GM21447 (cell line): ENCODE results near the gene FAM240A.

Source experiments
- ATAC-seq: cut with Tn5 transposase; IDR thresholded peaks from one replicate; pipeline ENCODE4 v1.9.1; 2021; ENCODE audit not compliant: unreplicated experiment

FAM240A gene

GRCh38 chr3:46661776-46662766 lies 49.7 kb downstream of the FAM240A start:
- ATAC-seq: no peak

DNA sequence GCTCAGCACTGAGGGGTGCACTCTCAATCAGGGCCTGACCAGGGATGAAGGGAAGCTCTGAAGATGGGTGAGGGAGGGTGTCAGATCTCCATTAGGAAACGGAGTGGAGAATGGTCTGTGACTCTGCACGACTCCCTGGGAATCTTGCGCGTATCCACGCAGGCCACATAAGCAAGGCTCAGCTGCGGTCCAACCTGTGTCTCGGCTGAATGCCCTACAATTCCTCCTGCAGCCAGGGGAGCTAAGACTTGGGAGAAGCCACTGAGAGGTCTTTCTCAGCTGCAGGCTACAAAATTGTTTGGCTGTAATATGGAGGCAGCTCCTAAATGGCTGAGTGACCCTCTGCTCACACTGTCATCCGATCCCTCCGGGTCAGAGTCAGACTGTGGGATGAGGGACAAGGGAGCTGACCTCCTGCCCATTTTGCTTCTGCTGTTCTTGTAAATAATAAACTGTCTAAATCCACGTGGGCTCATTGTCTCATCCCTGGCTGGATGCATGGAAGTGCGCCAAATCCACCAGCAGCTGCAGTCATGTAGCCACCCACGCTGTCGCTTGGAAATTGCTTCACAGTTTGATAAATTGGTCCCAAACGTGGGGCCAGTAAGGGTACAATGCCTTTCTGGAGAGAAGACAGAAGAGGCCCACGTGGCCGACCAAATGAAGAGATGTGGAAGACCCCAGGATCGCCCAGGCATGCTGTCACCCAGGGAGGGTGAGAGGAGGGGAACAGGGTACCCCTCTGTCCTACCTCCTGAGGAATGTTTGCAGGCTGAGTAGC lies 50.6 kb downstream of the FAM240A start:
- no peak for ATAC-seq

- no peak for ATAC-seq
Measured at GRCh38 chr3:46663591-46664135, 51.3 kb downstream of the FAM240A start.

DNA sequence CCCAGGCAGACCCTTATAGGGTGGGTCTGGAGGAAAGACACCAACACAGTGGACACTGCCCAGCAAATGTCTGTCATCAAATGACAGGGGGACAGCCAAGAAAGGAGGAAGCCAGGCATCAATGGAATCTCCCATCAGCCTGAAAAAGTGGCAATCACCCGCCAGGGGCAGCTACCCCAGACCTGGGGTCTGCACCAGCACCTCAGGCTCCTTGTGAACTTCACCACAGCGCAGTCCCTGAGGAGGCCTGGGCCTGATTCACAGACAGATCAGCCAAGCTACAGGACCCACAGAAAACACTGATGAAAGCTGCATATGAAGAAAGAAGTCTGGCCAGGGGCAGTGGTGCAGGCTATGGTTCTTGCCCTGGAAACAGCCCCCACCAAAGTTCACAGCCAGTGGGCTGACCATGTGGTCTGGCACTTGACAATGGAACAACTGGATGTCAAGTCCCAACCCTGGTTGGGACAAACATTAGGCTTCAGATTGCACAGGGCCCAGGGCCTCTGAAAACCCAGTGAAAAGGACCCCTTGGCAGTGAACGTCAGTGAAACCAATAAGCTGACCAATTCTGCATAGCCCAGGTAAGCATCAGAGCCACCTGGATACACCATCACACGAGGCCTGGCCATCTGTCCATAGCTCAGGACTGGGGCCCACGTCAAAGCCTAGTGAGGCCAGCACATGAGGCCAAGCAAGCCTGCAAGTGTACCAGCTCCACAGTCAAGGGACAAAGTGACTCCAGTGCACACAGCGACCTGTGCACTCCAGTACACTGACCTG lies 52.1 kb downstream of the FAM240A start:
- no peak for ATAC-seq

- ATAC-seq: no peak
Measured at GRCh38 chr3:46664971-46665762, 52.8 kb downstream of the FAM240A start.

GRCh38 chr3:46665763-46666452 lies 53.6 kb downstream of the FAM240A start:
- no peak for ATAC-seq

DNA sequence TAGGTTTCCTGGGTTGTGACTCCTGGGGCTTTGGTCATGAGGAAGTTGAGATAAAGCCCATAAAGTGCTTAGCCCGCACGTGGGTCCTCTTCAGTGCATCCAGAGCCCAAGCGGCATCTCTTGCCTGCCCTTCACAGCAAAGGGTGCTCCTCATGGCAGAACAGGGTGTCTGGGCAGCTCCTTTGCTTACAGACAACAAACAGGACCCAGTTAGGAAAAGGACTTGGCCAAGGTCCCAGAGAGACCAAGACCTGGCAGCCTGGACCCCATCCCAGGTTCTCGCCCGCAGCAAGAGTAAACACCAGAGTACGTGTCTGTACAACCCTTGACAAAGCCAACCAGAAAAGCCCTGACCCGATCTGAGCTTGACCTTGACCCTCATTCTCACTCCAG lies 54.1 kb downstream of the FAM240A start:
- no peak for ATAC-seq

GRCh38 chr3:46667061-46667621 lies 54.8 kb downstream of the FAM240A start:
- no peak for ATAC-seq

GRCh38 chr3:46667657-46668056 lies 55.3 kb downstream of the FAM240A start:
- ATAC-seq: no peak

- ATAC-seq: no peak
Measured at GRCh38 chr3:46668116-46668515, 55.8 kb downstream of the FAM240A start.

GRCh38 chr3:46668591-46668990 lies 56.3 kb downstream of the FAM240A start:
- ATAC-seq: no peak

DNA sequence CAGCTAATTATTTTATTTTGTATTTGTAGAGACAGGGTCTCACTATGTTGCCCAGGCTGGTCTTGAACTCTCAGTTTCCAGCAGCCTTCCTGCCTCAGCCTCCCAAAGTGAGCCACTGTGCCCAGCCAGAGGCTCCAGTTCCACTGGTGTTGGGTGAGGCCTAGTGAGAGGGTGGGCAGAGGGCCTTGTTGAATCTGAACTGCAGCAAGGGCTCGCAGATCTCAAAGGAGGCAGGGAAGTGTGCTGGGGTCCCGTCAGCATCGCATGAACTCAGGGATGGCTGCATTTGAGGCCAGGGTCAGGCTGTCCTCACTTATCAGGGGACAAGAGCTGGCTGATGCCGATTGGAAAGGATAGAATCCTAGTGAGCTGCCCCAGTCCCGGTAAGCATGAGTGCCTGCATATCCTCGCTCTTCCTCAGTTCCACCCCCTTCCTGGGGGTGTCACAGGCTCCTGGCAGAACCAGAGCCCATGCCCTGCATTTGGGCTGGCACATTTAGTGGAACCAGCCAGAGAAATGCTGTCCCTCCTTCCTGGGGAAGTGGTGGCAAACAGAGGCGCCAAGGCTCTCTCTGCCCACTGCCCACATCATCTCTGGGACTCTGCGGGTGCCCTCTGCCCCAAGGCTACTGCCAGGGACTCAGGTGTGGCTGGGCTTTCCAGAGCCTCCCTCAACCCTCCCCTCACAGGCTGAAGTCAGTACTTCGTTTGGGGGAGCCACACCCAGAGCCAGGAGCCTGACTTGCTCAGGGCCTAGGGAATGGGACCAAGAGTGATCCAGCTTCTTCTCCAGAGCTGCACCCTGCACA lies 57.1 kb downstream of the FAM240A start:
- ATAC-seq: no peak

DNA sequence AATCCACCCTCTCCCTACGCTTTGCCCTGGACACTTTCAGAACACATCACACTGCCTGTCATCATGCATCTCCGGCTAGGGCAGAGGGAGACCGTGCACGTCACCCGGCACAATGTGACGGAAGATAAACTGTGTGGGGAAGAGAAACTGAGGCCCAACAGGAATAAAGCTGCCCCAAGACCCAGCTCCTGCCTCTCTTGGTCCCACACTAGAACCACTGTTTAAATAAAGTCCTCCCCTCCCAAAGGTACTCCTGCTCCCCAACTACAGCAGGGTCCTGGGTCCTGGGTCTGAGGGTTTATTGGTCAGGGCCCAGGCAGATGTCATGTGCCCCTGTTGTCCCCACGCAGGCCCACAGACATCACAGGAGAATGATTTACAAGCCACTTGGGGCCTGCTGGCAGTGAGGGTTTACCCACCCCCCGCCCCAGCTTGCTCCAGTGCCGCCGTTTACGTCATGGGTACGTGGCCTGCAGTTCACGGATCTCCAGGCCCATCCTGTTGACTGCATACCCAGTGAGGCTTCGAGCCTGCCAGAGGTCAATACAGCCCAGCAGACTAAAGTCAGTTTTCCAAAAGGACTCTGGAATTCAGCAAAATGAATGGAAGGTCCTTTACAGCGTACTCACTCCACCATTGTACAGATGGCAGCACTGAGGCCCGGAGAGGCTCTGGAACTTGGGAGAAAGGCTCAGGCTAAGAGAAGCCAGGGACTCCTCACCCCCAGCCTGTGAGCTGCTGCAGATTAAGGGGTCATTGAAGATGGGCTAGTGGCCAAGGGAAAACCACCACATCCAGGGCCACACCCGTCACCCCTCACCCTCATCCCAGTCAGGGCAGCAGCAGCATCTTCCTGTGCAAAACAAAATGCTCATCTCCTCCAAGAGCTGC lies 57.9 kb downstream of the FAM240A start:
- no peak for ATAC-seq

- ATAC-seq: no peak
Measured at GRCh38 chr3:46670891-46671427, 58.6 kb downstream of the FAM240A start.

GRCh38 chr3:46671541-46672348 lies 59.4 kb downstream of the FAM240A start:
- ATAC-seq: no peak

GRCh38 chr3:46672349-46672695 lies 60.0 kb downstream of the FAM240A start:
- no peak for ATAC-seq
